Activated T-cell treated with anti-CD3 and anti-CD28 coated beads, Interleukin-2, amount 50 U/mL, for 72 hours (primary cell): ENCODE measurements around the gene HCAR2. TPM values are rescaled to one million over a fixed set of nuclear protein-coding genes. Genes with fewer than 3 reads are reported as not detected.
A peak's percentile ranks its signal among the peaks of the same experiment; 100 is the strongest.
"Not testable (repeated sequence)": the region's sequence is repeated elsewhere in the genome, so short reads cannot be mapped to it uniquely, and the experiment has no call there.

Source experiments
- ATAC-seq, 2 donors: fragments of 150-1000 bp; cut with Tn5 transposase; replicated peaks in 1 of 2; 2 replicates each; pipeline ENCODE4 v1.10.0; 2021; ENCODE audit warnings: moderate library complexity in 2 of 2, mild to moderate bottlenecking in 1 of 2
- DNase-seq, 2 donors: peaks; one replicate each; pipeline ENCODE4 v3.0.0; 2021 to 2022; ENCODE audit warnings: mixed read lengths in 1 of 2
- H3K27ac Mint-ChIP-seq: one replicate; pipeline ENCODE4 v1.8.0; 2022; ENCODE audit warnings: mild to moderate bottlenecking, moderate library complexity, mixed read lengths
- H3K27me3 Mint-ChIP-seq: one replicate; pipeline ENCODE4 v1.8.0; 2022; ENCODE audit warnings: low read depth, mixed read lengths
- H3K36me3 Mint-ChIP-seq, 2 donors: one replicate each; pipeline ENCODE4 v1.8.0; 2022; ENCODE audit warnings: mixed read lengths in 2 of 2, mild to moderate bottlenecking in 1 of 2; ENCODE audit not compliant: insufficient read depth in 2 of 2
- H3K4me1 Mint-ChIP-seq: one replicate; pipeline ENCODE4 v1.8.0; 2022; ENCODE audit warnings: low read depth, mixed read lengths
- H3K4me3 Mint-ChIP-seq, 2 donors: one replicate each; pipeline ENCODE4 v1.8.0; 2022; ENCODE audit warnings: mild to moderate bottlenecking in 2 of 2, mixed read lengths in 2 of 2, moderate library complexity in 2 of 2
- H3K9me3 Mint-ChIP-seq, 2 donors: one replicate each; pipeline ENCODE4 v1.8.0; 2022; ENCODE audit warnings: mixed read lengths in 2 of 2
- total RNA-seq, 2 donors: library from RNA; stranded (reverse); gene quantifications; one replicate each; pipeline ENCODE4 v1.2.3, GENCODE V29; 2022

HCAR2 gene
- total RNA-seq, 2 donors from 2014 or later, result not detected

- Mint-ChIP-seq H3K27me3 (peaks cover 12% of the 10 kb centered on the region), H3K27ac (peak within 1 kb of the TSS; percentile 55), H3K4me1 (peaks cover 74% of the 10 kb centered on the region), H3K9me3 (peaks cover 0 to 4% of the 10 kb centered on the region in 2 donors), H3K4me3 (peak within 1 kb of the TSS; percentile 74 to 80), H3K36me3 (peaks cover 4 to 9% of the 10 kb centered on the region in 2 donors)
- ATAC-seq (peak; percentile 88 to 92), DNase-seq (peak; percentile 68 to 83)
Measured at GRCh38 chr12:122730215-122731014, 27.3 kb upstream of the HCAR2 start, which contains the start of gene HCAR1. Gene HCAR1 (minus strand): TSS chr12:122730844. CDS start chr12:122730339, 505 bp downstream.

- Mint-ChIP-seq H3K4me1 (peaks cover 80% of the 10 kb centered on the region), H3K27ac (no peak overlapping the region), H3K4me3 (peak overlapping the region; percentile 74 to 80), H3K9me3 (peaks cover 0 to 4% of the 10 kb centered on the region in 2 donors), H3K27me3 (peaks cover 12% of the 10 kb centered on the region), H3K36me3 (peaks cover 4 to 9% of the 10 kb centered on the region in 2 donors)
- DNase-seq (no peak), ATAC-seq (no peak)
Measured at GRCh38 chr12:122729583-122730214, 26.5 kb upstream of the HCAR2 start.

- ATAC-seq, result peak; percentile 46 to 47
- Mint-ChIP-seq H3K27ac (peak overlapping the region; percentile 71), H3K4me3 (peak overlapping the region; percentile 63 to 77), H3K36me3 (no peaks in the 10 kb centered on the region), H3K4me1 (peaks cover 65% of the 10 kb centered on the region), H3K9me3 (no peaks in the 10 kb centered on the region), H3K27me3 (peaks cover 12% of the 10 kb centered on the region)
- peak in 1 of 2 donors; percentile 45 for DNase-seq
Measured at GRCh38 chr12:122726080-122726558, 23.0 kb upstream of the HCAR2 start.

GRCh38 chr12:122725452-122726079 is 22.4 kb upstream of the HCAR2 start:
- ATAC-seq, result no peak
- Mint-ChIP-seq H3K4me1 (peaks cover 65% of the 10 kb centered on the region), H3K4me3 (peak overlapping the region; percentile 63 to 77), H3K36me3 (no peaks in the 10 kb centered on the region), H3K9me3 (no peaks in the 10 kb centered on the region), H3K27me3 (peaks cover 12% of the 10 kb centered on the region), H3K27ac (peak overlapping the region; percentile 71)
- no peak for DNase-seq

DNA sequence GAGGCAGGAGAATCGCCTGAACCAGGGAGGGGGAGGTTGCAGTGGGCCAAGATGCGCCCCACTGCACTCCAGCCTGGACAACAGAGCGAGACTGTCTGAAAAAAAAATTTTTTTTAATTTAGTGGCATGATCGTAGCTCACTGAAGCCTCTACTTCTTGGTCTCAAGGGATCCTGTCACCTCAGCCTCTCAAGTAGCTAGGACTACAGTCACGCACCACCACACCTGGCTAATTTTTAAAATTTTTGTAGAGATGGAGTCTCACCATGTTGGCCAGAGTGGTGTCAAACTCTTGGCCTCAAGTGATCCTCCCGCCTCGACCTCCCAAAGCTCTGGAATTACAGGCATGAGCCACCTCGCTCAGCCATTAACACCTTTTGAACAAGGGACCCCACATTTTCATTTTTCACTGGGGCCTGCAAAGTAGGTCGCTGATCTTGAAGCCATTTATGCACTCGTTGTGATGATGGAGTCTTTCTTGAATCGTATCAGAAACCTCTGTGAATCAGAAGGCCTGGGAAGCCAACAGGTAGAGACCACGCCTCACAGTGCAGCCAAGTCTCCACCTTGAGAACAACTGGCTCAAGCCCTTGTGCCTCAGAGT is 21.6 kb upstream of the HCAR2 start:
- peaks cover 12% of the 10 kb centered on the region for H3K27me3 Mint-ChIP-seq
- H3K4me1 Mint-ChIP-seq, result peaks cover 62% of the 10 kb centered on the region
- ATAC-seq, result no peak
- H3K9me3 Mint-ChIP-seq, result no peaks in the 10 kb centered on the region
- no peaks in the 10 kb centered on the region for H3K36me3 Mint-ChIP-seq
- H3K4me3 Mint-ChIP-seq, result peak overlapping the region in 1 of 2 donors; percentile 39
- no peak for DNase-seq
- H3K27ac Mint-ChIP-seq, result no peak overlapping the region

- peaks cover 47% of the 10 kb centered on the region for H3K4me1 Mint-ChIP-seq
- no peaks in the 10 kb centered on the region for H3K9me3 Mint-ChIP-seq
- no peak overlapping the region for H3K27ac Mint-ChIP-seq
- H3K4me3 Mint-ChIP-seq, result no peak overlapping the region
- ATAC-seq (no peak), DNase-seq (no peak)
- no peaks in the 10 kb centered on the region for H3K36me3 Mint-ChIP-seq
- peaks cover 7% of the 10 kb centered on the region for H3K27me3 Mint-ChIP-seq
Measured at GRCh38 chr12:122722387-122722786, 19.2 kb upstream of the HCAR2 start.

- ATAC-seq (peak; percentile 66 to 74), DNase-seq (no peak)
- Mint-ChIP-seq H3K27me3 (peaks cover 7% of the 10 kb centered on the region), H3K4me3 (peak overlapping the region; percentile 65 to 83), H3K27ac (peak overlapping the region; percentile 35), H3K36me3 (no peaks in the 10 kb centered on the region), H3K9me3 (no peaks in the 10 kb centered on the region), H3K4me1 (peaks cover 42% of the 10 kb centered on the region)
Measured at GRCh38 chr12:122721057-122721545, 17.9 kb upstream of the HCAR2 start.

DNA sequence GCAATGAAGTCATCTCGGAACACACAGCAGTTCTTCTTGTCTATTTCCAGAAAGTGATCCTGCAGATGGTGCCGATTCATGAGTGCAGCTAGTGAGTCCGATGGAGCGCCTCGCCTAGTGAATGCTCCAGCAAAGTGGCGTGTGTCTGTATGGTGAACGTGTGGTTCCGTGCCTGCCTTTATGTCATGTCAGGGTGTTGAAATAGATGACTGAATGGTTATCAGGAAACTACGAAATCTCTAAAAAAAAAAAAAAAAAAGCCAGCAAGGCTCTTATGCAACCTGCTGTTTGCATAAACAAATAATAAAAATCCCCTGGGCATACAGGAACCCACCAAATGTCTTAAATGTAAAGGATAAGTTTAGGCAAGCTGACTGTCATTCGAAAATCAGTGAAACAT is 13.5 kb upstream of the HCAR2 start, which contains the start of gene HCAR3:
Gene HCAR3, minus strand, starts transcription at position 154 of the 400 bp plus-strand sequence. Its CDS starts 74 bp downstream, at position 80.
- H3K27ac Mint-ChIP-seq, ATAC-seq: not testable (repeated sequence)
- peaks cover 17% of the 10 kb centered on the region for H3K4me1 Mint-ChIP-seq

GRCh38 chr12:122715211-122715610 is 12.1 kb upstream of the HCAR2 start:
- H3K27me3 Mint-ChIP-seq, DNase-seq, H3K4me3 Mint-ChIP-seq, H3K27ac Mint-ChIP-seq, H3K36me3 Mint-ChIP-seq, H3K9me3 Mint-ChIP-seq, ATAC-seq, H3K4me1 Mint-ChIP-seq: not testable (repeated sequence)

More for the DNA sequence above, 13.5 kb upstream of the HCAR2 start, which contains the start of gene HCAR3:
- H3K4me3 Mint-ChIP-seq, H3K27me3 Mint-ChIP-seq, H3K9me3 Mint-ChIP-seq, DNase-seq, H3K36me3 Mint-ChIP-seq: not testable (repeated sequence)

GRCh38 chr12:122713491-122714188 is 10.5 kb upstream of the HCAR2 start:
- not testable (repeated sequence) for DNase-seq, H3K27ac Mint-ChIP-seq, H3K36me3 Mint-ChIP-seq, ATAC-seq, H3K4me1 Mint-ChIP-seq, H3K27me3 Mint-ChIP-seq, H3K9me3 Mint-ChIP-seq, H3K4me3 Mint-ChIP-seq

DNA sequence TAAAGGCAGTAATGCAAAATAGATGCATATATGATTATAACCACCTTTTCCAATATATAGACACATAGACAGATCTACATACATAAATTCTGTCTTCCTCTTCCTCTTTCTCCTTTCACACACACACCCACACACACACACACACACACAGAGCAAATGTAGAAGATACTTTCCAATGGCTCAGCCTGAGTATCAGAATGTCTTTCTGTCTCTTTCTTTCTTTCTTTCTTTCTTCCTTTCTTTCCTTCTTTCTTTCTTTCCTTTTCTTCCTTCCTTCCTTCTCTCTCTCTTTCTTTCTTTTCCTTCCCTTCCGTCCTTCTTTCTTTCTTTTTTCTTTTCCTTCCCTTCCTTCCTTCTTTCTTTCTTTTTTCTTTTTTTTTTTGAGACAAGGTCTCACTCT is 8.1 kb upstream of the HCAR2 start:
- not testable (repeated sequence) for ATAC-seq

GRCh38 chr12:122710341-122710740 is 7.2 kb upstream of the HCAR2 start:
- not testable (repeated sequence) for H3K27me3 Mint-ChIP-seq, H3K9me3 Mint-ChIP-seq

More for the DNA sequence above, 8.1 kb upstream of the HCAR2 start:
- not testable (repeated sequence) for H3K36me3 Mint-ChIP-seq, DNase-seq, H3K4me1 Mint-ChIP-seq, H3K9me3 Mint-ChIP-seq, H3K4me3 Mint-ChIP-seq, H3K27me3 Mint-ChIP-seq, H3K27ac Mint-ChIP-seq

More at GRCh38 chr12:122710341-122710740, 7.2 kb upstream of the HCAR2 start:
- ATAC-seq, H3K36me3 Mint-ChIP-seq, DNase-seq, H3K27ac Mint-ChIP-seq, H3K4me3 Mint-ChIP-seq, H3K4me1 Mint-ChIP-seq: not testable (repeated sequence)
